Ishikawa (cell line): ENCODE measurements around the gene HSPB7.

Experiments
- CEBPB ChIP-seq: IDR thresholded peaks from 2 replicates; pipeline ENCODE4 v1.6.1; 2012
- CREB1 ChIP-seq: IDR thresholded peaks from 2 replicates; pipeline ENCODE4 v1.6.1; 2012; ENCODE audit warnings: low read depth
- EGR1 ChIP-seq: IDR thresholded peaks from 2 replicates; pipeline ENCODE4 v1.6.1; 2012
- EP300 ChIP-seq: IDR thresholded peaks from 2 replicates; pipeline ENCODE4 v1.6.1; 2012; ENCODE audit warnings: borderline replicate concordance
- FOXM1 ChIP-seq: IDR thresholded peaks from 2 replicates; pipeline ENCODE4 v1.6.1; 2012; ENCODE audit warnings: low read depth, borderline replicate concordance
- MAX ChIP-seq: IDR thresholded peaks from 2 replicates; pipeline ENCODE4 v1.6.1; 2012
- NFIC ChIP-seq: IDR thresholded peaks from 2 replicates; pipeline ENCODE4 v1.6.1; 2012
- RAD21 ChIP-seq: IDR thresholded peaks from 2 replicates; pipeline ENCODE4 v1.6.1; 2012; ENCODE audit warnings: low read depth
- REST ChIP-seq: IDR thresholded peaks from 2 replicates; pipeline ENCODE4 v1.6.1; 2012; ENCODE audit warnings: low read depth, mild to moderate bottlenecking
- TAF1 ChIP-seq: IDR thresholded peaks from 2 replicates; pipeline ENCODE4 v1.6.1; 2012; ENCODE audit warnings: low read depth, mild to moderate bottlenecking
- TCF12 ChIP-seq: IDR thresholded peaks from 2 replicates; pipeline ENCODE4 v1.6.1; 2012; ENCODE audit warnings: low read depth
- TEAD4 ChIP-seq: IDR thresholded peaks from 2 replicates; pipeline ENCODE4 v1.6.1; 2012
- USF1 ChIP-seq: IDR thresholded peaks from 2 replicates; pipeline ENCODE4 v1.6.1; 2012
- YY1 ChIP-seq: IDR thresholded peaks from 2 replicates; pipeline ENCODE4 v1.6.1; 2012; ENCODE audit warnings: low read depth
- ZBTB7A ChIP-seq: IDR thresholded peaks from 2 replicates; pipeline ENCODE4 v1.6.1; 2012; ENCODE audit warnings: low read depth

HSPB7 gene

GRCh38 chr1:15994590-15995351 lies 23.1 kb downstream of the HSPB7 start:
- TF ChIP-seq RAD21 (peak; percentile 70), MAX (no peak)

- TF ChIP-seq RAD21 (no peak), EP300 (no peak), TEAD4 (no peak), ZBTB7A (no peak), REST (no peak), MAX (no peak), NFIC (no peak), YY1 (no peak), USF1 (no peak), TAF1 (no peak), EGR1 (no peak), FOXM1 (no peak), CREB1 (no peak), TCF12 (no peak), CEBPB (no peak)
Observed at GRCh38 chr1:15994081-15994480, 23.8 kb downstream of the HSPB7 start.

- TF ChIP-seq TCF12 (no peak), EGR1 (no peak)
Observed at GRCh38 chr1:15993666-15994065, 24.2 kb downstream of the HSPB7 start.

- no peak for TF ChIP-seq EP300
- TF ChIP-seq TCF12: no peak
- TF ChIP-seq NFIC: no peak
- TF ChIP-seq TEAD4: no peak
- no peak for TF ChIP-seq MAX
- TF ChIP-seq CEBPB: no peak
Observed at GRCh38 chr1:15992582-15993500, 25.0 kb downstream of the HSPB7 start.

GRCh38 chr1:15992187-15992553 lies 25.7 kb downstream of the HSPB7 start:
- TF ChIP-seq CEBPB: no peak
- no peak for TF ChIP-seq ZBTB7A
- TF ChIP-seq TAF1: no peak
- no peak for TF ChIP-seq YY1
- TF ChIP-seq NFIC: no peak
- no peak for TF ChIP-seq EP300
- no peak for TF ChIP-seq FOXM1
- TF ChIP-seq EGR1: no peak
- TF ChIP-seq REST: no peak
- TF ChIP-seq CREB1: no peak
- TF ChIP-seq TEAD4: no peak
- no peak for TF ChIP-seq MAX
- TF ChIP-seq RAD21: no peak
- TF ChIP-seq TCF12: no peak
- TF ChIP-seq USF1: no peak
